ENCODE data around the gene CEP128.

DNA sequence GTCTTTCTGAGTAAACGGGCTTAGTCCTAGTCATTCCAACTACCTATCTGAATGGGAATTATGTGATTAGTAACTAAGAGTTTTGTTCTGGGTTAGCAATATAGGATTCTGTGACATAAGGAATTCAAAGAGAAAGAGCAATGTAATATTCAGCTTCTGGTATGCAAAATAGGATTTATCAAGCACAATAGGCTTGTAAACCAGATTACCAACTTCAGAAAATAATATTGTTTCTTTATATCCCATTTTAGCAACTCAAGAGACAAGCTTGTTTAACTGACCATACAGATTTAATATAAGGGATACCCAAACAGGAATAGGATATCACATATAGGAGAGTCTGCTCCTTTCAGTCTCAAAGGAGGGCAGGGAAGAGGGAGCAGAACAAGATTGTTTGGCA, 240.9 kb downstream of the CEP128 start:
- TF ChIP-seq, protein P1, sequence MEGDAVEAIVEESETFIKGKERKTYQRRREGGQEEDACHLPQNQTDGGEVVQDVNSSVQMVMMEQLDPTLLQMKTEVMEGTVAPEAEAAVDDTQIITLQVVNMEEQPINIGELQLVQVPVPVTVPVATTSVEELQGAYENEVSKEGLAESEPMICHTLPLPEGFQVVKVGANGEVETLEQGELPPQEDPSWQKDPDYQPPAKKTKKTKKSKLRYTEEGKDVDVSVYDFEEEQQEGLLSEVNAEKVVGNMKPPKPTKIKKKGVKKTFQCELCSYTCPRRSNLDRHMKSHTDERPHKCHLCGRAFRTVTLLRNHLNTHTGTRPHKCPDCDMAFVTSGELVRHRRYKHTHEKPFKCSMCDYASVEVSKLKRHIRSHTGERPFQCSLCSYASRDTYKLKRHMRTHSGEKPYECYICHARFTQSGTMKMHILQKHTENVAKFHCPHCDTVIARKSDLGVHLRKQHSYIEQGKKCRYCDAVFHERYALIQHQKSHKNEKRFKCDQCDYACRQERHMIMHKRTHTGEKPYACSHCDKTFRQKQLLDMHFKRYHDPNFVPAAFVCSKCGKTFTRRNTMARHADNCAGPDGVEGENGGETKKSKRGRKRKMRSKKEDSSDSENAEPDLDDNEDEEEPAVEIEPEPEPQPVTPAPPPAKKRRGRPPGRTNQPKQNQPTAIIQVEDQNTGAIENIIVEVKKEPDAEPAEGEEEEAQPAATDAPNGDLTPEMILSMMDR (conservative IDR thresholded peaks at IDR 0.05; ENCODE audit: low read depth, low read length): no peak
- TF ChIP-seq EZH2 (IDR thresholded peaks at IDR 0.05; ENCODE audit: borderline replicate concordance, low read depth, low read length, poor library complexity, severe bottlenecking): no peak

Data from A673 (cell line).